ENCODE data around the gene DRC7. TPM values are rescaled to one million over a fixed set of nuclear protein-coding genes. Genes with fewer than 3 reads are reported as not detected.
"Not testable (repeated sequence)": the region's sequence is repeated elsewhere in the genome, so short reads cannot be mapped to it uniquely, and the experiment has no call there.

The DRC7 gene
- total RNA-seq, 1 experiment from 2014 or later: 0.72 TPM

- Histone ChIP-seq H3K9ac (ENCODE audit: extremely low read depth, insufficient read length, low read length) (no peak overlapping the region), H2AK5ac (ENCODE audit: insufficient read length, low read length) (no peak overlapping the region), H3K4ac (ENCODE audit: low read depth, low read length) (no peak overlapping the region), H4K91ac (ENCODE audit: insufficient read length, low read depth, low read length) (no peak overlapping the region), H4K20me1 (ENCODE audit: control insufficient read depth, insufficient read depth, insufficient read length) (no peaks in the 10 kb centered on the region), H2BK20ac (ENCODE audit: low read depth, low read length, poor library complexity, severe bottlenecking) (no peak overlapping the region), H2BK15ac (ENCODE audit: low read depth, low read length) (no peak overlapping the region), H3K4me2 (ENCODE audit: insufficient read depth, insufficient read length, low read length) (no peak overlapping the region), H2BK5ac (ENCODE audit: insufficient read length, low read length) (no peak overlapping the region), H3K14ac (ENCODE audit: insufficient read depth, low read length) (no peak overlapping the region), H3K23ac (ENCODE audit: insufficient read length, low read depth, low read length) (no peak overlapping the region), H3K27me3 (ENCODE audit: insufficient read depth, low read length) (no peaks in the 10 kb centered on the region), H2AFZ (ENCODE audit: low read length) (no peak overlapping the region), H3K56ac (ENCODE audit: insufficient read length, low read depth, low read length) (no peak overlapping the region), H2BK120ac (ENCODE audit: low read depth, low read length, poor library complexity, severe bottlenecking) (no peak overlapping the region), H2BK12ac (ENCODE audit: insufficient read length, low read depth, low read length) (no peak overlapping the region), H3K9me3 (ENCODE audit: control insufficient read depth, low read depth, low read length) (no peaks in the 10 kb centered on the region), H4K5ac (ENCODE audit: insufficient read length, low read depth, low read length) (no peak overlapping the region), H3K18ac (ENCODE audit: insufficient read length, low read depth, low read length) (no peak overlapping the region), H3K23me2 (ENCODE audit: insufficient read length, low read depth, low read length, poor library complexity, severe bottlenecking) (no peaks in the 10 kb centered on the region), H3T11ph (ENCODE audit: low read length) (no peak overlapping the region), H4K8ac (replicated peaks; ENCODE audit: insufficient read length, low read depth, low read length) (no peak overlapping the region), H3K79me2 (ENCODE audit: insufficient read depth, low read length) (no peaks in the 10 kb centered on the region), H3K4me1 (ENCODE audit: insufficient read depth, low read length) (peaks cover 6% of the 10 kb centered on the region; the same call in 1 of the 2 replicates), H3K27ac (ENCODE audit: insufficient read length, low read depth, low read length) (no peak overlapping the region), H3K79me1 (ENCODE audit: insufficient read depth, low read depth, low read length, poor library complexity, severe bottlenecking) (no peaks in the 10 kb centered on the region)
- Mint-ChIP-seq H3K27ac (no peak overlapping the region), H3K4me1 (peaks cover 26 to 40% of the 10 kb centered on the region in 2 experiments), H3K9me3 (no peaks in the 10 kb centered on the region; a peak in 2 of 5 replicates), H3K27me3 (ENCODE audit: low read depth) (peaks cover 12% of the 10 kb centered on the region), H3K36me3 (ENCODE audit: insufficient read depth in 1 of 3, low read depth in 3 of 3) (no peaks in the 10 kb centered on the region), H3K4me3 (no peak overlapping the region)
- TF ChIP-seq CTCF (conservative IDR thresholded peaks at IDR 0.05): no peak
- WGBS (ENCODE audit: extremely low coverage, insufficient read length, low lambda C conversion rate): no CpG with 5 or more reads among the region's 5 CpGs
- DNase-seq: no peak
Measured at GRCh38 chr16:57778658-57779057, 84.1 kb downstream of the DRC7 start.

- not testable (repeated sequence) for H4K8ac ChIP-seq (replicated peaks; ENCODE audit: insufficient read length, low read depth, low read length); H2AFZ ChIP-seq (ENCODE audit: low read length); H3K4me2 ChIP-seq (ENCODE audit: insufficient read depth, insufficient read length, low read length); H3K23me2 ChIP-seq (ENCODE audit: insufficient read length, low read depth, low read length, poor library complexity, severe bottlenecking); H3K27ac ChIP-seq (ENCODE audit: insufficient read length, low read depth, low read length); H3K4me3 Mint-ChIP-seq; H3K9me3 ChIP-seq (ENCODE audit: control insufficient read depth, low read depth, low read length); H3K79me1 ChIP-seq (ENCODE audit: insufficient read depth, low read depth, low read length, poor library complexity, severe bottlenecking); H2BK5ac ChIP-seq (ENCODE audit: insufficient read length, low read length); H4K5ac ChIP-seq (ENCODE audit: insufficient read length, low read depth, low read length); H3K9ac ChIP-seq (ENCODE audit: extremely low read depth, insufficient read length, low read length); DNase-seq; H2AK5ac ChIP-seq (ENCODE audit: insufficient read length, low read length); H3K14ac ChIP-seq (ENCODE audit: insufficient read depth, low read length); H3K23ac ChIP-seq (ENCODE audit: insufficient read length, low read depth, low read length); H3K27me3 Mint-ChIP-seq (ENCODE audit: low read depth); H4K91ac ChIP-seq (ENCODE audit: insufficient read length, low read depth, low read length); H3K4me1 ChIP-seq (ENCODE audit: insufficient read depth, low read length); H3K27ac Mint-ChIP-seq; H2BK120ac ChIP-seq (ENCODE audit: low read depth, low read length, poor library complexity, severe bottlenecking); H3K27me3 ChIP-seq (ENCODE audit: insufficient read depth, low read length); H2BK12ac ChIP-seq (ENCODE audit: insufficient read length, low read depth, low read length); H3T11ph ChIP-seq (ENCODE audit: low read length); H3K18ac ChIP-seq (ENCODE audit: insufficient read length, low read depth, low read length); H3K56ac ChIP-seq (ENCODE audit: insufficient read length, low read depth, low read length); H4K20me1 ChIP-seq (ENCODE audit: control insufficient read depth, insufficient read depth, insufficient read length); H3K4ac ChIP-seq (ENCODE audit: low read depth, low read length); H3K36me3 Mint-ChIP-seq (ENCODE audit: insufficient read depth in 1 of 3, low read depth in 3 of 3); H3K9me3 Mint-ChIP-seq; H2BK15ac ChIP-seq (ENCODE audit: low read depth, low read length); H2BK20ac ChIP-seq (ENCODE audit: low read depth, low read length, poor library complexity, severe bottlenecking); H3K79me2 ChIP-seq (ENCODE audit: insufficient read depth, low read length)
- WGBS (ENCODE audit: extremely low coverage, insufficient read length, low lambda C conversion rate): no CpG with 5 or more reads among the region's 5 CpGs
- H3K4me1 Mint-ChIP-seq: peaks cover 23 to 31% of the 10 kb centered on the region in 2 experiments
Measured at GRCh38 chr16:57779836-57780235, 85.2 kb downstream of the DRC7 start.
